ENCODE data around the gene AMOT. TPM values are rescaled to one million over a fixed set of nuclear protein-coding genes. Genes with fewer than 3 reads are reported as not detected.

AMOT gene
- total and polyA plus RNA-seq, 10 of the 15 experiments (the other 5 are each of a cell fraction or from before 2014, with no cell fraction given): 0.92 to 14.5 (median 2.9) TPM

DNA sequence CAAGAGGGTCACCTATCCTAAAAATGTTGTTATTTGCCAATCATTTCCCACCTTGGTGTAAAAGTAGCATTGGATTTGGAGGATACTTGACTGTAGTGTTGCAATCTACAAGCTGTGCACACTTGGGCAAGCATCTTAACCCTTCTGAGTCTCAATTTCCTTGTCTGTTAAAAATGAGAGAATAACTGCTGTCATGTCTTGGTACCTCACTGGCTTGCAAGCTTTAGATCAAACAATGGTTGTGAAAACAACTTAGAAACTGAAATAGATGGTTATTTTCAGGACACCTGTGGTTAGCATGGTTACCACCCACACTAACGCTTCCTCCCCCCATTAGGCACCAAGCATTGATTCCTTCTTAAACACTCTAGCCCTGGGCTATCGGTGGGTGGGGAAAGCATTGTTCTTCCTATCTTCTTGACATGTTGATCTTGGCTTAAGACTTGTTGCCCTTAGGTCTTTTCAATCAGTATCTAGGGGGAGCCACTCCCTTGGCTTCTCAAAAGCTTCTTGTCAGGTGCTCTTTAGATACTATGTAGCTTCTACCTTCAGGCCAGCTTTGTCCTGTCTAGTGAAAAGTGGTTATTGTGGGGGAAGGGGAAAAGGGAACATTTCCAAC, 10.6 kb upstream of the AMOT start (continued):
- TF ChIP-seq RUNX3 (IDR thresholded peaks at IDR 0.05; ENCODE audit: low read length) (peak; percentile 98), MYC (IDR thresholded peaks at IDR 0.05; ENCODE audit: insufficient read depth, insufficient read length, insufficient replicate concordance, low read length, severe bottlenecking) (no peak), BCL11A (IDR thresholded peaks at IDR 0.05; ENCODE audit: low read depth, low read length) (peak; percentile 77; the same call in 1 of the 2 replicates), ZNF207 (IDR thresholded peaks at IDR 0.05; ENCODE audit: borderline replicate concordance) (no peak), GATAD2B (conservative IDR thresholded peaks at IDR 0.05; ENCODE audit: low read depth) (no peak)
- TF ChIP-seq, protein P1, sequence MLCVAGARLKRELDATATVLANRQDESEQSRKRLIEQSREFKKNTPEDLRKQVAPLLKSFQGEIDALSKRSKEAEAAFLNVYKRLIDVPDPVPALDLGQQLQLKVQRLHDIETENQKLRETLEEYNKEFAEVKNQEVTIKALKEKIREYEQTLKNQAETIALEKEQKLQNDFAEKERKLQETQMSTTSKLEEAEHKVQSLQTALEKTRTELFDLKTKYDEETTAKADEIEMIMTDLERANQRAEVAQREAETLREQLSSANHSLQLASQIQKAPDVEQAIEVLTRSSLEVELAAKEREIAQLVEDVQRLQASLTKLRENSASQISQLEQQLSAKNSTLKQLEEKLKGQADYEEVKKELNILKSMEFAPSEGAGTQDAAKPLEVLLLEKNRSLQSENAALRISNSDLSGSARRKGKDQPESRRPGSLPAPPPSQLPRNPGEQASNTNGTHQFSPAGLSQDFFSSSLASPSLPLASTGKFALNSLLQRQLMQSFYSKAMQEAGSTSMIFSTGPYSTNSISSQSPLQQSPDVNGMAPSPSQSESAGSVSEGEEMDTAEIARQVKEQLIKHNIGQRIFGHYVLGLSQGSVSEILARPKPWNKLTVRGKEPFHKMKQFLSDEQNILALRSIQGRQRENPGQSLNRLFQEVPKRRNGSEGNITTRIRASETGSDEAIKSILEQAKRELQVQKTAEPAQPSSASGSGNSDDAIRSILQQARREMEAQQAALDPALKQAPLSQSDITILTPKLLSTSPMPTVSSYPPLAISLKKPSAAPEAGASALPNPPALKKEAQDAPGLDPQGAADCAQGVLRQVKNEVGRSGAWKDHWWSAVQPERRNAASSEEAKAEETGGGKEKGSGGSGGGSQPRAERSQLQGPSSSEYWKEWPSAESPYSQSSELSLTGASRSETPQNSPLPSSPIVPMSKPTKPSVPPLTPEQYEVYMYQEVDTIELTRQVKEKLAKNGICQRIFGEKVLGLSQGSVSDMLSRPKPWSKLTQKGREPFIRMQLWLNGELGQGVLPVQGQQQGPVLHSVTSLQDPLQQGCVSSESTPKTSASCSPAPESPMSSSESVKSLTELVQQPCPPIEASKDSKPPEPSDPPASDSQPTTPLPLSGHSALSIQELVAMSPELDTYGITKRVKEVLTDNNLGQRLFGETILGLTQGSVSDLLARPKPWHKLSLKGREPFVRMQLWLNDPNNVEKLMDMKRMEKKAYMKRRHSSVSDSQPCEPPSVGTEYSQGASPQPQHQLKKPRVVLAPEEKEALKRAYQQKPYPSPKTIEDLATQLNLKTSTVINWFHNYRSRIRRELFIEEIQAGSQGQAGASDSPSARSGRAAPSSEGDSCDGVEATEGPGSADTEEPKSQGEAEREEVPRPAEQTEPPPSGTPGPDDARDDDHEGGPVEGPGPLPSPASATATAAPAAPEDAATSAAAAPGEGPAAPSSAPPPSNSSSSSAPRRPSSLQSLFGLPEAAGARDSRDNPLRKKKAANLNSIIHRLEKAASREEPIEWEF (IDR thresholded peaks at IDR 0.05; ENCODE audit: insufficient replicate concordance, low read depth, low read length): no peak
- TF ChIP-seq, protein P2, sequence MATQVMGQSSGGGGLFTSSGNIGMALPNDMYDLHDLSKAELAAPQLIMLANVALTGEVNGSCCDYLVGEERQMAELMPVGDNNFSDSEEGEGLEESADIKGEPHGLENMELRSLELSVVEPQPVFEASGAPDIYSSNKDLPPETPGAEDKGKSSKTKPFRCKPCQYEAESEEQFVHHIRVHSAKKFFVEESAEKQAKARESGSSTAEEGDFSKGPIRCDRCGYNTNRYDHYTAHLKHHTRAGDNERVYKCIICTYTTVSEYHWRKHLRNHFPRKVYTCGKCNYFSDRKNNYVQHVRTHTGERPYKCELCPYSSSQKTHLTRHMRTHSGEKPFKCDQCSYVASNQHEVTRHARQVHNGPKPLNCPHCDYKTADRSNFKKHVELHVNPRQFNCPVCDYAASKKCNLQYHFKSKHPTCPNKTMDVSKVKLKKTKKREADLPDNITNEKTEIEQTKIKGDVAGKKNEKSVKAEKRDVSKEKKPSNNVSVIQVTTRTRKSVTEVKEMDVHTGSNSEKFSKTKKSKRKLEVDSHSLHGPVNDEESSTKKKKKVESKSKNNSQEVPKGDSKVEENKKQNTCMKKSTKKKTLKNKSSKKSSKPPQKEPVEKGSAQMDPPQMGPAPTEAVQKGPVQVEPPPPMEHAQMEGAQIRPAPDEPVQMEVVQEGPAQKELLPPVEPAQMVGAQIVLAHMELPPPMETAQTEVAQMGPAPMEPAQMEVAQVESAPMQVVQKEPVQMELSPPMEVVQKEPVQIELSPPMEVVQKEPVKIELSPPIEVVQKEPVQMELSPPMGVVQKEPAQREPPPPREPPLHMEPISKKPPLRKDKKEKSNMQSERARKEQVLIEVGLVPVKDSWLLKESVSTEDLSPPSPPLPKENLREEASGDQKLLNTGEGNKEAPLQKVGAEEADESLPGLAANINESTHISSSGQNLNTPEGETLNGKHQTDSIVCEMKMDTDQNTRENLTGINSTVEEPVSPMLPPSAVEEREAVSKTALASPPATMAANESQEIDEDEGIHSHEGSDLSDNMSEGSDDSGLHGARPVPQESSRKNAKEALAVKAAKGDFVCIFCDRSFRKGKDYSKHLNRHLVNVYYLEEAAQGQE (IDR thresholded peaks at IDR 0.05; ENCODE audit: low read depth, low read length): no peak
- TF ChIP-seq, protein P3, sequence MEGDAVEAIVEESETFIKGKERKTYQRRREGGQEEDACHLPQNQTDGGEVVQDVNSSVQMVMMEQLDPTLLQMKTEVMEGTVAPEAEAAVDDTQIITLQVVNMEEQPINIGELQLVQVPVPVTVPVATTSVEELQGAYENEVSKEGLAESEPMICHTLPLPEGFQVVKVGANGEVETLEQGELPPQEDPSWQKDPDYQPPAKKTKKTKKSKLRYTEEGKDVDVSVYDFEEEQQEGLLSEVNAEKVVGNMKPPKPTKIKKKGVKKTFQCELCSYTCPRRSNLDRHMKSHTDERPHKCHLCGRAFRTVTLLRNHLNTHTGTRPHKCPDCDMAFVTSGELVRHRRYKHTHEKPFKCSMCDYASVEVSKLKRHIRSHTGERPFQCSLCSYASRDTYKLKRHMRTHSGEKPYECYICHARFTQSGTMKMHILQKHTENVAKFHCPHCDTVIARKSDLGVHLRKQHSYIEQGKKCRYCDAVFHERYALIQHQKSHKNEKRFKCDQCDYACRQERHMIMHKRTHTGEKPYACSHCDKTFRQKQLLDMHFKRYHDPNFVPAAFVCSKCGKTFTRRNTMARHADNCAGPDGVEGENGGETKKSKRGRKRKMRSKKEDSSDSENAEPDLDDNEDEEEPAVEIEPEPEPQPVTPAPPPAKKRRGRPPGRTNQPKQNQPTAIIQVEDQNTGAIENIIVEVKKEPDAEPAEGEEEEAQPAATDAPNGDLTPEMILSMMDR (IDR thresholded peaks at IDR 0.05 in 2 of 3, conservative IDR thresholded peaks at IDR 0.05 in 1 of 3; ENCODE audit: control insufficient read depth in 2 of 3, extremely low read depth in 1 of 3, insufficient read depth in 1 of 3, low read depth in 3 of 3, low read length in 3 of 3): no peak; a peak in 1 of 6 replicates
- TF ChIP-seq, protein P4, sequence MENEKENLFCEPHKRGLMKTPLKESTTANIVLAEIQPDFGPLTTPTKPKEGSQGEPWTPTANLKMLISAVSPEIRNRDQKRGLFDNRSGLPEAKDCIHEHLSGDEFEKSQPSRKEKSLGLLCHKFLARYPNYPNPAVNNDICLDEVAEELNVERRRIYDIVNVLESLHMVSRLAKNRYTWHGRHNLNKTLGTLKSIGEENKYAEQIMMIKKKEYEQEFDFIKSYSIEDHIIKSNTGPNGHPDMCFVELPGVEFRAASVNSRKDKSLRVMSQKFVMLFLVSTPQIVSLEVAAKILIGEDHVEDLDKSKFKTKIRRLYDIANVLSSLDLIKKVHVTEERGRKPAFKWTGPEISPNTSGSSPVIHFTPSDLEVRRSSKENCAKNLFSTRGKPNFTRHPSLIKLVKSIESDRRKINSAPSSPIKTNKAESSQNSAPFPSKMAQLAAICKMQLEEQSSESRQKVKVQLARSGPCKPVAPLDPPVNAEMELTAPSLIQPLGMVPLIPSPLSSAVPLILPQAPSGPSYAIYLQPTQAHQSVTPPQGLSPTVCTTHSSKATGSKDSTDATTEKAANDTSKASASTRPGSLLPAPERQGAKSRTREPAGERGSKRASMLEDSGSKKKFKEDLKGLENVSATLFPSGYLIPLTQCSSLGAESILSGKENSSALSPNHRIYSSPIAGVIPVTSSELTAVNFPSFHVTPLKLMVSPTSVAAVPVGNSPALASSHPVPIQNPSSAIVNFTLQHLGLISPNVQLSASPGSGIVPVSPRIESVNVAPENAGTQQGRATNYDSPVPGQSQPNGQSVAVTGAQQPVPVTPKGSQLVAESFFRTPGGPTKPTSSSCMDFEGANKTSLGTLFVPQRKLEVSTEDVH (IDR thresholded peaks at IDR 0.05; ENCODE audit: low read depth, partially characterized antibody): no peak
- TF ChIP-seq, protein P5, sequence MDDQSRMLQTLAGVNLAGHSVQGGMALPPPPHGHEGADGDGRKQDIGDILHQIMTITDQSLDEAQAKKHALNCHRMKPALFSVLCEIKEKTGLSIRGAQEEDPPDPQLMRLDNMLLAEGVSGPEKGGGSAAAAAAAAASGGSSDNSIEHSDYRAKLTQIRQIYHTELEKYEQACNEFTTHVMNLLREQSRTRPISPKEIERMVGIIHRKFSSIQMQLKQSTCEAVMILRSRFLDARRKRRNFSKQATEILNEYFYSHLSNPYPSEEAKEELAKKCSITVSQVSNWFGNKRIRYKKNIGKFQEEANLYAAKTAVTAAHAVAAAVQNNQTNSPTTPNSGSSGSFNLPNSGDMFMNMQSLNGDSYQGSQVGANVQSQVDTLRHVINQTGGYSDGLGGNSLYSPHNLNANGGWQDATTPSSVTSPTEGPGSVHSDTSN (IDR thresholded peaks at IDR 0.05; ENCODE audit: insufficient replicate concordance, low read depth, low read length): no peak
